Psoas muscle (tissue), 8 donors: ENCODE results near the gene TRABD2A. TPM values are rescaled to one million over a fixed set of nuclear protein-coding genes. Genes with fewer than 3 reads are reported as not detected.

Source experiments
- ATAC-seq, 4 donors: fragments of 200-7000 bp; cut with Tn5 transposase; one replicate each; pipeline ENCODE4 v1.9.1; 2020; ENCODE audit warnings: moderate library complexity in 3 of 4, mild to moderate bottlenecking in 2 of 4
- DNase-seq, 2 donors: peaks; one replicate each; pipeline ENCODE4 v3.0.0-alpha.2; 2020
- H3K27ac ChIP-seq: fragments of 200-600 bp; one replicate; pipeline ENCODE4 v1.8.0; 2022
- H3K27me3 ChIP-seq, 3 donors: fragments of 200-600 bp in 1 of 3; one replicate each; pipeline versions ENCODE4 v1.6.1 to v1.8.0; 2013 to 2022; ENCODE audit warnings: low read length in 2 of 3, mild to moderate bottlenecking in 2 of 3, moderate library complexity in 1 of 3; ENCODE audit not compliant: insufficient read depth in 3 of 3
- H3K36me3 ChIP-seq, 2 donors: fragments of 200-600 bp in 1 of 2; one replicate each; pipeline versions ENCODE4 v1.6.1 to v1.8.0; 2013 to 2022; ENCODE audit warnings: low read depth in 1 of 2, mild to moderate bottlenecking in 1 of 2, moderate library complexity in 1 of 2; ENCODE audit not compliant: insufficient read depth in 1 of 2
- H3K4me1 ChIP-seq: fragments of 200-600 bp; one replicate; pipeline ENCODE4 v1.8.0; 2022
- H3K4me3 ChIP-seq: fragments of 200-600 bp; one replicate; pipeline ENCODE4 v1.8.0; 2022; ENCODE audit warnings: mild to moderate bottlenecking
- H3K9me3 ChIP-seq: fragments of 200-600 bp; one replicate; pipeline ENCODE4 v1.8.0; 2022
- CTCF ChIP-seq: fragments of 200-600 bp; IDR thresholded peaks from one replicate; pipeline ENCODE4 v1.8.0; 2022; ENCODE audit warnings: antibody characterized with exemption
- WGBS, 3 donors: extraction: QIAGEN DNeasy Blood & Tissue Kit; methylation state at CpG; one replicate each; pipeline versions ENCODE4 v1.1.6 to v1.1.7; 2013; 5-methylcytosine and 5-hydroxymethylcytosine counted together
- intact Hi-C, 2 donors: fragments of 100-400 bp; cut with DNase I; formaldehyde crosslinking; loops; one replicate each; pipeline versions ENCODE4 v1.11.0 to v1.14.2; 2022
- polyA plus RNA-seq, 3 donors: library from polyadenylated mRNA; stranded (reverse); fragments of 200-250 nt; gene quantifications; one replicate each; pipeline ENCODE4 v1.2.3, GENCODE V29; 2013
- total RNA-seq, 4 donors: library from RNA; stranded (reverse); fragmentation: NEBNext Ultra II Directional in 2 of 4; extraction: Animal tissue kit (Norgen Biotek cat#: 25700) in 2 of 4; gene quantifications; one replicate each; pipeline versions ENCODE4 v1.2.1 to v1.2.4, GENCODE V29; 2021 to 2023
- donor health status: healthy with polysubstance abuse.
- donor health status: DM: no; HTN: no; CAD: no; lungs with moderate emphysema.
- donor health status: Bipolar disorder and iron deficiency.
- donor health status: healthy.
- donor health status: DM: yes; HTN: yes; CAD: no.
- donor health status: DM: no; HTN: no; CAD: no.
- donor health status: DM: no; HTN: no; CAD: no.
- donor health status: DM: yes; HTN: yes; CAD: no.

Gene TRABD2A
- total and polyA plus RNA-seq, 7 donors = 0.27 to 0.74 (median 0.35) TPM

- no peak overlapping the region for H3K4me3 ChIP-seq
- no peak for DNase-seq
- H3K36me3 ChIP-seq = no peaks in the 10 kb centered on the region
- H3K4me1 ChIP-seq = no peaks in the 10 kb centered on the region
- ATAC-seq = no peak
- peaks cover 0 to 6% (median 1%) of the 10 kb centered on the region in 3 donors for H3K27me3 ChIP-seq
- no peak overlapping the region for H3K27ac ChIP-seq
- no peaks in the 10 kb centered on the region for H3K9me3 ChIP-seq
- 92 to 94% (median 94%) methylated on average over 6 of the region's 6 CpGs for WGBS, 3 donors
- intact Hi-C loops = no loop called here
- TF ChIP-seq CTCF = no peak
Measured at GRCh38 chr2:84886791-84887190, 5.9 kb upstream of the TRABD2A start.

- Histone ChIP-seq H3K27me3 (peaks cover 0 to 23% (median 6%) of the 10 kb centered on the region in 3 donors), H3K4me1 (peaks cover 13% of the 10 kb centered on the region), H3K36me3 (no peaks in the 10 kb centered on the region), H3K27ac (no peak overlapping the region), H3K4me3 (no peak overlapping the region), H3K9me3 (no peaks in the 10 kb centered on the region)
- 86 to 92% (median 89%) methylated on average over 2 of the region's 2 CpGs for WGBS, 3 donors
- ATAC-seq (no peak), DNase-seq (no peak)
- intact Hi-C loops = no loop called here
- no peak for TF ChIP-seq CTCF
Measured at GRCh38 chr2:84885111-84885510, 4.2 kb upstream of the TRABD2A start.

- Histone ChIP-seq H3K27ac (no peak overlapping the region), H3K9me3 (no peaks in the 10 kb centered on the region), H3K4me3 (no peak overlapping the region), H3K27me3 (peaks cover 0 to 28% (median 6%) of the 10 kb centered on the region in 3 donors), H3K36me3 (no peaks in the 10 kb centered on the region), H3K4me1 (peaks cover 19% of the 10 kb centered on the region)
- no peak for TF ChIP-seq CTCF
- ATAC-seq (no peak), DNase-seq (no peak)
- intact Hi-C loops = loop anchor here in 1 of 2 donors (5.0 kb wide), 1 partner anchor 387 kb away; no protein-coding TSS in a partner anchor
Measured at GRCh38 chr2:84884449-84884848, 3.6 kb upstream of the TRABD2A start.

DNA sequence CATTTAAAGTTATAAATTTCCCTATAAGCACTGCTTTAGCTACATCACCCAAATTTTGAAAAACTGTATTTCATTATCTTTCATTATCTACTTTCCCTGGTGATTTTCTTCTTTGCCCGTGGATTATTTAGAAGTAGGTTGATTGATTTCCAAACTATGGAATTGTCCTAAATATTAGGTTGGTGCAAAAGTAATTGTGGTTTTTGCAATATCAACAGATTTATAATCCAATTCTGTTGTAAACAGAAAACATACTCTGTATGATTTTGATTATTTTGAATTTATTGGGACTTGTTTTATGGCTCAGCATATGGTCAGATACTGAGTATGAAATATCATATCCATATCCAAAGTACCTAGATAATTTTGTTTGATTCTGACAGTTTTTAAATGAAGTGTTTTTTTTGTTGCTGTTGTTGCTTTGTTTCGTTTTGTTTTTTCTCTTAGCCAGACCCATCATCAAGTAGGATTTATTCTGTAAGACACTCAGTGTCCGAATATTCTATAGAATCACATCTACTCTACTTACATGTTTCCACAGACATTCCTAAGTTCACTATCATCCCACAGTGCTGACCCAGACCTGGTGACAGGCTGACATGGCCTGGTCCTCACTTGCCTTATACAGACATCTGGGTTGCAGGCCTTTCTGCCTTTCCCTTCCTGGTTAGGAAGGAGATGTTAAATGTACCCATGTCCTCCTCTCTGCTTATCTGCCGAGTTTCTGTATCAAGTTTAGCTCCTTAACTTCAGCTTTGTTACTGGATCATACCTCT, 2.1 kb upstream of the TRABD2A start:
- no peak overlapping the region for H3K27ac ChIP-seq
- no peak for TF ChIP-seq CTCF
- 94 to 96% (median 95%) methylated on average over 4 of the region's 4 CpGs for WGBS, 3 donors
- no peak overlapping the region for H3K4me3 ChIP-seq
- H3K27me3 ChIP-seq = peaks cover 0 to 43% (median 6%) of the 10 kb centered on the region in 3 donors
- DNase-seq = no peak
- H3K36me3 ChIP-seq = no peaks in the 10 kb centered on the region
- no peaks in the 10 kb centered on the region for H3K9me3 ChIP-seq
- peaks cover 19% of the 10 kb centered on the region for H3K4me1 ChIP-seq
- no peak for ATAC-seq
- intact Hi-C loops = loop anchor here (2.0 to 5.0 kb wide), 2 partner anchors 386 to 388 kb away; no protein-coding TSS in a partner anchor
